GM23338 (cell line): Measurements from ENCODE around the gene PALLD. TPM values are rescaled to one million over a fixed set of nuclear protein-coding genes. Genes with fewer than 3 reads are reported as not detected.

ENCODE experiments used
- ATAC-seq: fragments of 200-7000 bp; cut with Tn5 transposase; 3 replicates; pipeline ENCODE4 v1.9.1; 2020
- DNase-seq: peaks from one replicate; pipeline ENCODE4 v3.0.0-alpha.2; 2015; ENCODE audit warnings: low spot score
- H2AFZ ChIP-seq: fragments of 200-600 bp; sonication (generic); 2 replicates; pipeline ENCODE4 v1.8.0; 2016; ENCODE audit warnings: antibody characterized with exemption, mild to moderate bottlenecking, moderate library complexity
- H3F3A ChIP-seq: fragments of 200-600 bp; sonication (generic); replicated peaks from 2 replicates; pipeline ENCODE4 v1.8.0; 2017; ENCODE audit warnings: antibody characterized with exemption, mixed run types, low read depth
- H3K27ac ChIP-seq: fragments of 200-600 bp; sonication (generic); 2 replicates; pipeline ENCODE4 v1.6.1; 2016; ENCODE audit warnings: low read depth
- H3K27me3 ChIP-seq: fragments of 200-600 bp; sonication (generic); 2 replicates; pipeline ENCODE4 v1.8.0; 2016; ENCODE audit warnings: mild to moderate bottlenecking, mixed run types, moderate library complexity; ENCODE audit not compliant: insufficient read depth
- H3K36me3 ChIP-seq: fragments of 200-600 bp; sonication (generic); 2 replicates; pipeline ENCODE4 v1.8.0; 2016; ENCODE audit warnings: mild to moderate bottlenecking; ENCODE audit not compliant: insufficient read depth
- H3K4me1 ChIP-seq: fragments of 200-600 bp; sonication (generic); 2 replicates; pipeline ENCODE4 v1.8.0; 2016; ENCODE audit warnings: mild to moderate bottlenecking, moderate library complexity; ENCODE audit not compliant: insufficient read depth
- H3K4me2 ChIP-seq: fragments of 200-600 bp; sonication (generic); 2 replicates; pipeline ENCODE4 v1.7.1; 2017; ENCODE audit warnings: mixed run types
- H3K4me3 ChIP-seq: fragments of 200-600 bp; sonication (generic); 2 replicates; pipeline ENCODE4 v1.6.1; 2016; ENCODE audit warnings: mixed run types
- H3K79me2 ChIP-seq: fragments of 200-600 bp; sonication (generic); replicated peaks from 2 replicates; pipeline ENCODE4 v1.8.0; 2017; ENCODE audit warnings: mild to moderate bottlenecking; ENCODE audit not compliant: insufficient read depth
- H3K9me2 ChIP-seq: fragments of 200-600 bp; sonication (generic); 2 replicates; pipeline ENCODE4 v1.8.0; 2017; ENCODE audit not compliant: insufficient read depth
- H4K20me1 ChIP-seq: fragments of 200-600 bp; sonication (generic); replicated peaks from 2 replicates; pipeline ENCODE4 v1.8.0; 2017; ENCODE audit warnings: mild to moderate bottlenecking; ENCODE audit not compliant: insufficient read depth
- H3K27ac Mint-ChIP-seq: 2 replicates; pipeline ENCODE4 v1.8.0; 2020; ENCODE audit warnings: inconsistent platforms, mild to moderate bottlenecking, moderate library complexity, mixed read lengths
- H3K27me3 Mint-ChIP-seq: 3 replicates; pipeline ENCODE4 v1.8.0; 2022; ENCODE audit warnings: low read depth, mild to moderate bottlenecking, moderate library complexity, mixed read lengths, inconsistent platforms; ENCODE audit not compliant: insufficient read depth, poor library complexity
- H3K36me3 Mint-ChIP-seq: 3 replicates; pipeline ENCODE4 v1.8.0; 2021; ENCODE audit warnings: low read depth, mild to moderate bottlenecking, inconsistent platforms, moderate library complexity, mixed read lengths
- H3K4me1 Mint-ChIP-seq: 3 replicates; pipeline ENCODE4 v1.8.0; 2020; ENCODE audit warnings: mild to moderate bottlenecking, inconsistent platforms, mixed read lengths
- H3K4me3 Mint-ChIP-seq: 3 replicates; pipeline ENCODE4 v1.8.0; 2021; ENCODE audit warnings: moderate library complexity, mild to moderate bottlenecking, inconsistent platforms, mixed read lengths
- H3K9me3 Mint-ChIP-seq: 3 replicates; pipeline ENCODE4 v1.8.0; 2020; ENCODE audit warnings: moderate library complexity, mild to moderate bottlenecking, inconsistent platforms, mixed read lengths
- CTCF ChIP-seq, 2 experiments: fragments of 200-600 bp in 1 of 2; sonication (generic) in 1 of 2; conservative IDR thresholded peaks; 2 replicates each; pipeline versions ENCODE4 v1.5.1 to v1.6.1; 2016 to 2017; ENCODE audit warnings: antibody characterized with exemption in 2 of 2, low read depth in 2 of 2, mild to moderate bottlenecking in 2 of 2, moderate library complexity in 1 of 2
- EZH2 ChIP-seq: fragments of 200-600 bp; sonication (generic); IDR thresholded peaks from one replicate; pipeline ENCODE4 v1.8.0; 2017; ENCODE audit warnings: antibody characterized with exemption, mild to moderate bottlenecking, low read depth; ENCODE audit not compliant: unreplicated experiment
- POLR2AphosphoS5 ChIP-seq: IDR thresholded peaks from 2 replicates; pipeline ENCODE4 v1.6.1; 2016; ENCODE audit warnings: antibody characterized with exemption, low read depth
- ZNF462 ChIP-seq: fragments of 250-450 bp; sonication (Bioruptor Pico); IDR thresholded peaks from 2 replicates; pipeline ENCODE4 v1.5.0; 2020; ENCODE audit warnings: mild to moderate bottlenecking, moderate library complexity
- polyA plus RNA-seq: library from polyadenylated mRNA; unstranded; fragments of >200 nt; fragmentation: Nextera tagmentation; extraction: Ambion mirVana; gene quantifications from 2 replicates; pipeline ENCODE4 v1.2.1, GENCODE V29; 2016
- total RNA-seq: library from RNA; depleted of rRNA; stranded (reverse); fragments of >200 nt; shearing (Covaris generic); gene quantifications from 2 replicates; pipeline ENCODE4 v1.2.3, GENCODE V29; 2014
- TF ChIP-seq, protein P1 (sequence below): IDR thresholded peaks from one replicate; pipeline ENCODE4 v1.6.1; 2018; ENCODE audit warnings: antibody characterized with exemption; ENCODE audit not compliant: unreplicated experiment

The PALLD gene
- total and polyA plus RNA-seq, 2 experiments from 2014 or later = 13.1 to 30.2 TPM

GRCh38 chr4:168797194-168797593 lies 300.3 kb downstream of the PALLD start (continued):
- TF ChIP-seq, protein P1, sequence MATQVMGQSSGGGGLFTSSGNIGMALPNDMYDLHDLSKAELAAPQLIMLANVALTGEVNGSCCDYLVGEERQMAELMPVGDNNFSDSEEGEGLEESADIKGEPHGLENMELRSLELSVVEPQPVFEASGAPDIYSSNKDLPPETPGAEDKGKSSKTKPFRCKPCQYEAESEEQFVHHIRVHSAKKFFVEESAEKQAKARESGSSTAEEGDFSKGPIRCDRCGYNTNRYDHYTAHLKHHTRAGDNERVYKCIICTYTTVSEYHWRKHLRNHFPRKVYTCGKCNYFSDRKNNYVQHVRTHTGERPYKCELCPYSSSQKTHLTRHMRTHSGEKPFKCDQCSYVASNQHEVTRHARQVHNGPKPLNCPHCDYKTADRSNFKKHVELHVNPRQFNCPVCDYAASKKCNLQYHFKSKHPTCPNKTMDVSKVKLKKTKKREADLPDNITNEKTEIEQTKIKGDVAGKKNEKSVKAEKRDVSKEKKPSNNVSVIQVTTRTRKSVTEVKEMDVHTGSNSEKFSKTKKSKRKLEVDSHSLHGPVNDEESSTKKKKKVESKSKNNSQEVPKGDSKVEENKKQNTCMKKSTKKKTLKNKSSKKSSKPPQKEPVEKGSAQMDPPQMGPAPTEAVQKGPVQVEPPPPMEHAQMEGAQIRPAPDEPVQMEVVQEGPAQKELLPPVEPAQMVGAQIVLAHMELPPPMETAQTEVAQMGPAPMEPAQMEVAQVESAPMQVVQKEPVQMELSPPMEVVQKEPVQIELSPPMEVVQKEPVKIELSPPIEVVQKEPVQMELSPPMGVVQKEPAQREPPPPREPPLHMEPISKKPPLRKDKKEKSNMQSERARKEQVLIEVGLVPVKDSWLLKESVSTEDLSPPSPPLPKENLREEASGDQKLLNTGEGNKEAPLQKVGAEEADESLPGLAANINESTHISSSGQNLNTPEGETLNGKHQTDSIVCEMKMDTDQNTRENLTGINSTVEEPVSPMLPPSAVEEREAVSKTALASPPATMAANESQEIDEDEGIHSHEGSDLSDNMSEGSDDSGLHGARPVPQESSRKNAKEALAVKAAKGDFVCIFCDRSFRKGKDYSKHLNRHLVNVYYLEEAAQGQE = no peak
- TF ChIP-seq EZH2 = no peak

- Mint-ChIP-seq H3K4me3 (no peak overlapping the region), H3K4me1 (peaks cover 2% of the 10 kb centered on the region; the same call in 1 of the 3 replicates), H3K36me3 (no peaks in the 10 kb centered on the region), H3K9me3 (no peaks in the 10 kb centered on the region), H3K27ac (no peak overlapping the region), H3K27me3 (peaks cover 5% of the 10 kb centered on the region)
- no peaks in the 10 kb centered on the region for H4K20me1 ChIP-seq
- no peaks in the 10 kb centered on the region for H3K4me1 ChIP-seq
- no peak overlapping the region for H2AFZ ChIP-seq
- no peak overlapping the region for H3K4me2 ChIP-seq
- TF ChIP-seq POLR2AphosphoS5 (no peak), ZNF462 (no peak), CTCF (conservative IDR thresholded peaks at IDR 0.05; ENCODE audit: low read depth in 2 of 2) (no peak)
- H3K79me2 ChIP-seq = no peaks in the 10 kb centered on the region
- DNase-seq (no peak), ATAC-seq (no peak)
- H3K27me3 ChIP-seq = no peaks in the 10 kb centered on the region
- H3K9me2 ChIP-seq = no peaks in the 10 kb centered on the region
- H3K27ac ChIP-seq = no peak overlapping the region
- H3F3A ChIP-seq = no peaks in the 10 kb centered on the region
- H3K4me3 ChIP-seq = no peak overlapping the region
- no peaks in the 10 kb centered on the region for H3K36me3 ChIP-seq
These were observed 301.0 kb downstream of the PALLD start for GRCh38 chr4:168797738-168798375.
